GM21717 (cell line): ENCODE results near the gene MRPL30.
"Not testable (repeated sequence)": the region's sequence is repeated elsewhere in the genome, so short reads cannot be mapped to it uniquely, and the experiment has no call there.

Experiments used
- ATAC-seq: cut with Tn5 transposase; IDR thresholded peaks from one replicate; pipeline ENCODE4 v1.9.1; 2021; ENCODE audit warnings: mild to moderate bottlenecking, moderate library complexity; ENCODE audit not compliant: unreplicated experiment

Gene MRPL30

GRCh38 chr2:99180755-99181623 is at the start of gene MRPL30, which contains the start of gene MITD1:
TSS of gene MRPL30 (plus strand) at chr2:99181184. CDS start at chr2:99186204, 5,020 bp downstream.
TSS of gene MITD1 (minus strand) at chr2:99181058. CDS start at chr2:99180981, 77 bp downstream.
- ATAC-seq, result peak; percentile 89

GRCh38 chr2:99135044-99135556 is 45.9 kb upstream of the MRPL30 start:
- not testable (repeated sequence) for ATAC-seq

DNA sequence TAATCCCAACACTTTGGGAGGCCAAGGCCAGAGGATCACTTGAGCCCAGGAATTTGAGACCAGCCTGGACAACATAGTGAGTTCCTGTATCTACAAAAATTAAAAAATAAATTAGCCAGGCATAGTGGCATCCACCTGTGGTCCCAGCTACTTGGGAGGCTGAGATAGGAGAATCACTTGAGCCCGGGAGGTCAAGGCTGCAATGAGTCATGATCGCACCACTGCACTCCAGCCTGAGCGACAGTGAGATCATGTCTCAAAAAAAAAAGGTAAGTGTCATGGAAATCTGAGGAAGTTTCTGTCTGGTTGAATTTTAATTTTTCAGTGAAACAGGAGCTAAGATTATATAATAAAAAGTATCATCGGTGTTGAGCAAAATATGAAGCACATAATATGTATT is 42.0 kb upstream of the MRPL30 start:
- no peak for ATAC-seq

DNA sequence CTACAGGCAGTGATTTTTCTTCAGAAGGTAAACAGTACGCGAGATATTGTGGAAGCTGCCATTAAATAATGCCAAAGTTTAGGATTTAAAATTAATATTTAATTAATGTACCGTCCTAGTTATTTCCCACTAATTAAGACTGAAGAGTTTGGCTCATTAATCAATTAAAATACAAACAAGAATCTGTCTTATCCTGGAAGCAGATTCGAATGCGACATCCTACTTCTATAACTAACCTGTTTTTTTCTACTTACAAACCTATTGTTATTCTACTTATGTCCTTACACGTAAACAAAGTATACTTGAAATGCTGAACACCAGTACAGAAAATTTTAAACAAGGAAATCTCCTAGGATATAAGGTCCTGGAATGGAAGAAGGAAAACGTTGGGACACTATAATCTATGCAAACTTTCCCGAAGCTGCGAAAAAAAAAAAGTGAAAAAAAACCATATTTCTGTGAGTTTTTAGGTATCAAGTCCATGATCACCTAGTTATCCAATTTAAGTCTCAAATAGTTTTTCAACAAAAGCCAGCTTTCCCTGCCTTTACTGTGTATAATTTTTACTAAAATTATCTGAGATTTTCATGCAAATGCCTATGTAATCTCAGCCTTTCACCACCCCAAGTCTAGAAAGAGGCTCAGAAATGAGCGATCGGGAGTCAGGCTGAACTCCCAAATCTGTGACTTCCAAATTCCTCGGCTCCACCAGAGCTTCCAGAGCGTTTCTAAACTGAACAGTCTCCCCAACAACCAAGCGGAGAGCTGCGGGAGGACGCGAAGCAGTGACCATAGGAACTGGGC is 40.7 kb upstream of the MRPL30 start:
- ATAC-seq, result no peak

GRCh38 chr2:99140860-99141109 is 40.2 kb upstream of the MRPL30 start:
- peak; percentile 36 for ATAC-seq

DNA sequence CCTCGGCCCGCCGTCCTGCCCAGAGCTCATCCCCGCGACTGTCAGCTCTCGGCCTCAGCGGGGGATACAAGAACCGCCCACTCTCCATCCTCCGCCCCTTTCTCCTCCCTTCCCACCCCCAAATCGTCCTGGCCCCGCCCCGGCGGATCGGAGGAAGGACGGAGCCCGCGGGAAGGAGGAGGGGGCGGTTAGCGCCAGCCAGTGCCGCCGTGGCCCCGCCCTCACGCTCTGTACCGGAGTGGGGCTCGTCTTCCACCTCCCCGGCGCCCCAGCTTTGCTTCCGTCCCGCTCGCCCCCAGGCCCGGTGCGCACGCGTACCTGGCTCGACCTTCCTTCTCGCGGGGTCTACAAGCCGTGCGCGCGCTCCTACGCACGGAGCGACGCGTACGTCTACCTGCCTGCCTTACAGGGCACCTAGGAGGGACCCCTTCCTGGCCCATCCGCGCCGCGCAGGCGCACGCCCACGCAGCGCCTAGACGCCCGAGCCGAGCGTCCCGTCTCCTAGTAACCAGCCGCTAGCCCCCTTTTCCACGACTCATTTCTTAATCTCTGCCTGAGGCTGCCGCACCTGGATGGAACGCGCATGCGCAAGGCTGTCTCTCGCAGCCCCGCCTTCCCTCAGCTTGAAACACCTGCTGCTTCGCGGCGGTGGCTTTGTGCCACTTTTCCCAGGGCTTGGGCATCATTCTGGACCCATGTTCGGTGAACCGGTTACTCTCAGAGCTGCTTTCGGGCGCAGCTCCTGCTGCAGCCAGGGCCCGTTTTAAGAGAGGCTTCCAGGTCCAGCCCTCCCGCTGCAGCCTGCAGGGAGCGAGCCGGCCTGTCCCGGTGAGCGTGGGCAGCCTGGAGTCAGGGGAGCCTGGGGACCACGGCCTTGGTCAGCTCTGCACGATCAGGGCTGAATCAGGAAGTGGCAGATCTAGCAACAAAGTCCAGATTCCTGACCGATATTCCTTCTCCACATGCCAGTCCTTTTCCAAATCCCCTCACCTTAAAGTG is 39.6 kb upstream of the MRPL30 start, which contains the start of gene C2orf15:
C2orf15 (plus strand) TSS at position 598 of the 999 bp plus-strand sequence. CDS start 8,852 bp downstream, outside the sequence.
- peak; percentile 88 for ATAC-seq

- no peak for ATAC-seq
Observed at GRCh38 chr2:99150706-99151105, 30.3 kb upstream of the MRPL30 start.

DNA sequence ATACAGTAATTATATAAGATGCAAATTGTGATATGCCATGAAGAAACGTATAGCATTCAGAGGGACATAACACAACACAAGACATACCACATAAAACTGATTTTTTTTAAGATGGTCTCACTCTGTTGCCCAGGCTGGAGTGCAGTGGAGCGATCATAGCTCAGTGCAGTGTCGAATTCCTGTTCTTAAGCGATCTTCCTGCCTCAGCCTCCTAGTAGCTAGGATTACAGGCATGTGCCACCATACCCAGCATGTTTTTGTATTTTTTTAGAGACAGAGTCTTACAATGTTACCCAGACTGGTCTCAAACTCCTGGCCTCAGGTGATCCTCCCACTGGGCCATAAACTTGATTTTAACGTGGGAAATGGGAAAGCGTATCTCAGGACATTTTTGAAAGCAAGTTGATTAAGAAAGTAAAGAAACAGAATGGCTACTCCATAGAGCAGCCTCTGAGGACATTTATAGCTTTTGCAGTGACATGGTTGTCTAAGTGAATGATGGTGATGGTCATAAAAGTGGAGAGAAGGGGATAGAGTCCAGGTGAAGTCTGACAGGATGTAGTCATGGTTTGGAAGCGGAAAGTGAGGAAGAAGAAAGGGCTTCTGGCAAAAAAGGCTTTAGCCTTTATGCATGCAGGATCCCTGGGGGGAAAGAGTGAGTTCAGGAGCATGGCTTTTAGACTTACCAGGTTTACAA is 28.6 kb upstream of the MRPL30 start:
- ATAC-seq, result no peak

GRCh38 chr2:99153921-99154604 is 26.9 kb upstream of the MRPL30 start:
- ATAC-seq, result no peak

GRCh38 chr2:99154643-99155536 is 26.1 kb upstream of the MRPL30 start, which contains the start of the genes LIPT1 and TSGA10:
TSS of gene LIPT1 (plus strand) at chr2:99154967. CDS start at chr2:99161958, 6,991 bp downstream.
TSS of gene TSGA10 (minus strand) at chr2:99154942. CDS start at chr2:99109439, 45,503 bp downstream.
- peak; percentile 95 for ATAC-seq

GRCh38 chr2:99156891-99157290 is 24.1 kb upstream of the MRPL30 start:
- no peak for ATAC-seq

- ATAC-seq, result no peak
Observed at GRCh38 chr2:99158599-99158998, 22.4 kb upstream of the MRPL30 start.

DNA sequence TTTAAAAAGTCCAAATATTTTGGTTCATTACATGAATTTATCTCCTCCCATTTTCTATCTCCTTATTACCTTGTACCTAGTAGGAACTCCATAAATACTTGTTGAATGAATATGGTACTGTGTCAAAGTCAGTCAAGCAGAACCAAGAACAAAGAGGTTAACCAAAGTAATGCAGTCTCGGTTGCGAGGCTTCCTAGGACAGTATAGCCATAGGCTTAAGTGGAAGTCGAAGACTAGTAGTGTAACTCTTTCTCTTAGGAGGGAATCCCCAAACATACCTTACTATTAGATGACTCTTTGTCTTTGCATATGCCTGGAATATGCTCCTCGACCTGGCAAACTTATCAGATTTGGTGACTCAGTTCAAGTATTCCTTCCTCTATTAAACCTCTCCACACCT is 21.4 kb upstream of the MRPL30 start:
- no peak for ATAC-seq

DNA sequence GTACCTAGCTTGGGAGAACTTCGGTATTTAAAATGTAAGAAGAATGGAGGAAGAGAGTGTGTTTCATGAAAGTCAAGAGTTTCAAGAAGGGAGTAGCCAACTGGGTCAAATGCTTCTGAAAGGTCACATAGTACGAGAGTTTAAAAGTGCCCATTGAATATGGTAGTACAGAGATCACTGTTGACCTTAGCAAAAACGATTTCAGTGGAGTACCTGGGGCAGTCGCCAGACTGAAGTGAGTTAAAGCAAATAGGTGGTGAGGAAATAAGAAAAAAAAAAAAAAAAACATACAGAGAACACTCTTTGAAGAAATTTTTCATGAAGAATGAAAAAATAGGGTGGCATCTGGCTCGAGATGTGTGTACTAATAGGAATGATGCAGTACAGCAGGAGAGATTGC is 14.8 kb upstream of the MRPL30 start:
- no peak for ATAC-seq

DNA sequence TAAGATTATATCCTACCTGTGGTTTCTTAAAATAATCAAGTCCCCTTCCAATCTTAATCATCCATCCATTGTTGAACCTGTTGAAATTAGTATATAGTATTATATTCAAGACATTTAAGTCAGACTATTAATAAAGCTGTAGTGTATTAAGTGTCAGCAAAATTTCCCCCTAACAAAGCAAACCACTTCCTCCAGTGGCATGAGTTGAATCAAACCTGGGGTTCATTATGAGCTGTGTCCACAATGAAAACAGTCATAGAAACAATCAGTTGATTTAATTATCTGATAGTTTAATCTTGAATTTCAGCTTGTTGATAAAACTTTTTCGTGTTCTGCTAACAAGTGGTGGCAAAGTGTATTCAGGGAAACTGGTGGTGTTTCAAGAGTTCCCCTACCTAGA is 11.4 kb upstream of the MRPL30 start:
- ATAC-seq, result no peak

DNA sequence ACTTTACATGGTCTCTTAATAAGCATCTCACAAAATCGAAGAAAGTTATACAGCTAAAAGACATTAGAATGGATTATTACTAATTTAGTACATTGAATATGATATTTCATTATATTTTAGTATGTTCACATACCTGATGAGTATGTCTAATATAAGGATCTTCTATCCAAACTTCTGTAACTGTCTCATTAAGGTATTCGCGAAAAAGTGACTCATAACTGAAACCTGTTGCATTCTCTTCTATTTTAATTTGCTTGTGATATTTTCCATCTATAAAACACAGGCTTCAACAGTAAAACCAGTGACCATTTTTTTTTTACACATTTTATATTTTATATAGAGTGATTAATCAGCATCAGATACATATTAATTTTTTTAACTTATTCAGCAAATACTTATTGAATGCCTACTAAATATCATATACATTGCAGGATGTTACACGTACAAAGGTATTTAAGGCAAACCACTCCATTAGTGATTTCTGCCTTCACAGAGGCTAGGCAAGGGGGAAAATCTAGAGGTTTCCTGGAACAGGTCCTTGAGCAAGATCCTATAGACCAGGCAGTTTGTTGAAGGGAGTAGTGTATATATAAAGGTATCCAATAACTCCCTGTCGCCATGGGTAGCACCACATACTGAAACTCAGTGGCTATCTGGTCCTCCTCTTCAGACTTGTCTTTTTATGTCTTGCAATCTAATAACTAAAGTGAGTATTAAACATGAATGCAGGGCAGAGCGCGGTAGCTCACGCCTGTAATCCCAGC is 9.4 kb upstream of the MRPL30 start:
- no peak for ATAC-seq

DNA sequence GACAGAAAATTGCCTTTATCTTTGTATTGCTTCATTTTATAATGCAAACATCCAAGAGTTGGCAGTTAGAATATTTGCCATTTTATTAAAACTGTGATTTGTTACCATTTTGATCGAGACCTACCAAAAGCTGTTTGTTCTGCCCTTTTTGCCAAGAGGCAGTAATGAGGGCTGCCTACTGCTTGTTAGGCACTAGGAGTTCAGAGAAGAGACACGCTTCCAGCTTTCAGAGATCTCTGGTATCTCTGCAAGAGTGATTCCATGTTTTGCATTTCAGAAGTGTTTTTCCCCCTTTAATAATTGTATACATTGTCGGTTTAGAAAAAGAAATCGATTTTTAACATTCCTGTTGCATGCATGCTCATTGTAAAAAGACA is 628 bp downstream of the MRPL30 start:
- ATAC-seq, result no peak
